LNCaP clone FGC (cell line): ENCODE data around the gene IDS.
"Not testable (repeated sequence)": the region's sequence is repeated elsewhere in the genome, so short reads cannot be mapped to it uniquely, and the experiment has no call there.

ENCODE experiments used
- DNase-seq: peaks from one replicate; pipeline ENCODE4 v3.0.0-alpha.2; 2011; ENCODE audit warnings: low read depth
- H3K4me3 ChIP-seq: 2 replicates; pipeline ENCODE4 v1.5.1; 2011; ENCODE audit warnings: mild to moderate bottlenecking, low read depth, low read length, control low read depth
- CTCF ChIP-seq: IDR thresholded peaks from 2 replicates; pipeline ENCODE4 v1.5.1; 2012; ENCODE audit warnings: mild to moderate bottlenecking; ENCODE audit not compliant: control insufficient read depth, insufficient read depth; ENCODE audit errors: extremely low read depth

Gene IDS

GRCh38 chrX:149522916-149523315, 17.8 kb upstream of the IDS start:
- H3K4me3 ChIP-seq, result no peak overlapping the region
- DNase-seq, result no peak
- TF ChIP-seq CTCF, result no peak

GRCh38 chrX:149521438-149521837, 16.3 kb upstream of the IDS start:
- no peak overlapping the region for H3K4me3 ChIP-seq
- DNase-seq, result no peak
- TF ChIP-seq CTCF, result no peak

GRCh38 chrX:149520636-149521277, 15.7 kb upstream of the IDS start:
- DNase-seq, H3K4me3 ChIP-seq: not testable (repeated sequence)

GRCh38 chrX:149518236-149518635, 13.1 kb upstream of the IDS start:
- no peak for TF ChIP-seq CTCF
- no peak overlapping the region for H3K4me3 ChIP-seq
- DNase-seq, result no peak

GRCh38 chrX:149517308-149517707, 12.2 kb upstream of the IDS start:
- DNase-seq, result no peak
- no peak overlapping the region for H3K4me3 ChIP-seq
- TF ChIP-seq CTCF, result no peak

GRCh38 chrX:149516604-149517003, 11.5 kb upstream of the IDS start:
- TF ChIP-seq CTCF, result no peak
- no peak for DNase-seq
- H3K4me3 ChIP-seq, result no peak overlapping the region

- no peak overlapping the region for H3K4me3 ChIP-seq
- no peak for TF ChIP-seq CTCF
- DNase-seq, result no peak
Measured at GRCh38 chrX:149515954-149516602, 11.0 kb upstream of the IDS start.
